HG03342 (cell line): Measurements from ENCODE around the gene RWDD4.
"Not testable (repeated sequence)": the region's sequence is repeated elsewhere in the genome, so short reads cannot be mapped to it uniquely, and the experiment has no call there.

Source experiments
- ATAC-seq: cut with Tn5 transposase; IDR thresholded peaks from one replicate; pipeline ENCODE4 v1.9.1; 2021; ENCODE audit warnings: mild to moderate bottlenecking, moderate library complexity; ENCODE audit not compliant: unreplicated experiment

The RWDD4 gene

GRCh38 chr4:183636503-183636902 is 22.5 kb downstream of the RWDD4 start:
- ATAC-seq, result no peak

- ATAC-seq, result no peak
These were observed 23.2 kb downstream of the RWDD4 start for GRCh38 chr4:183635741-183636140.

GRCh38 chr4:183635321-183635720 is 23.7 kb downstream of the RWDD4 start:
- ATAC-seq, result no peak

GRCh38 chr4:183633476-183634400 is 25.2 kb downstream of the RWDD4 start:
- no peak for ATAC-seq

- ATAC-seq, result no peak
These were observed 26.3 kb downstream of the RWDD4 start for GRCh38 chr4:183632689-183633088.

GRCh38 chr4:183631577-183632198 is 27.3 kb downstream of the RWDD4 start:
- no peak for ATAC-seq

- no peak for ATAC-seq
These were observed 30.9 kb downstream of the RWDD4 start for GRCh38 chr4:183627979-183628588.

- ATAC-seq, result not testable (repeated sequence)
These were observed 31.7 kb downstream of the RWDD4 start for GRCh38 chr4:183627286-183627685.

- no peak for ATAC-seq
These were observed 32.8 kb downstream of the RWDD4 start for GRCh38 chr4:183626168-183626567.

- no peak for ATAC-seq
These were observed 34.4 kb downstream of the RWDD4 start for GRCh38 chr4:183624548-183624947.

GRCh38 chr4:183621875-183622274 is 37.1 kb downstream of the RWDD4 start:
- ATAC-seq, result no peak

- ATAC-seq, result no peak
These were observed 38.6 kb downstream of the RWDD4 start for GRCh38 chr4:183620421-183620820.

GRCh38 chr4:183618681-183619080 is 40.3 kb downstream of the RWDD4 start:
- no peak for ATAC-seq

GRCh38 chr4:183617075-183617474 is 41.9 kb downstream of the RWDD4 start:
- ATAC-seq, result no peak

- ATAC-seq, result no peak
These were observed 46.4 kb downstream of the RWDD4 start for GRCh38 chr4:183612329-183613250.

- no peak for ATAC-seq
These were observed 47.7 kb downstream of the RWDD4 start for GRCh38 chr4:183611210-183611830.

GRCh38 chr4:183610613-183611012 is 48.4 kb downstream of the RWDD4 start:
- ATAC-seq, result no peak

GRCh38 chr4:183610033-183610432 is 49.0 kb downstream of the RWDD4 start:
- ATAC-seq, result no peak

GRCh38 chr4:183609151-183609550 is 49.8 kb downstream of the RWDD4 start:
- no peak for ATAC-seq

GRCh38 chr4:183607894-183608293 is 51.1 kb downstream of the RWDD4 start:
- no peak for ATAC-seq
